ENCODE measurements around the gene QSOX2.

Gene QSOX2

GRCh38 chr9:136293476-136294077 is 48.0 kb upstream of the QSOX2 start:
- peaks cover 2 to 17% of the 10 kb centered on the region in 2 donors for H3K4me1 ChIP-seq (ENCODE audit: control insufficient read depth in 2 of 2, insufficient read depth in 1 of 2, low read depth in 1 of 2, low read length in 2 of 2)

GRCh38 chr9:136292591-136293448 is 47.2 kb upstream of the QSOX2 start:
- Histone ChIP-seq H3K4me2 (ENCODE audit: insufficient read depth, low read length, poor library complexity, severe bottlenecking) (no peak overlapping the region), H3K4me3 (ENCODE audit: low read length in 2 of 2) (peak overlapping the region in 1 of 2 donors; percentile 40), H3K27ac (replicated peaks; ENCODE audit: low read length) (no peak overlapping the region), H2AFZ (ENCODE audit: low read length) (no peak overlapping the region), H3K79me1 (ENCODE audit: low read depth, low read length) (no peaks in the 10 kb centered on the region), H2BK120ac (ENCODE audit: low read depth, low read length) (no peak overlapping the region), H3K27me3 (ENCODE audit: control insufficient read depth in 3 of 3, insufficient read depth in 3 of 3, low read depth in 1 of 3, low read length in 3 of 3) (peaks cover 0 to 47% (median 2%) of the 10 kb centered on the region in 3 experiments), H3K9me3 (replicated peaks in 1 of 2; ENCODE audit: control insufficient read depth in 2 of 2, insufficient read depth in 1 of 2, low read depth in 1 of 2, low read length in 2 of 2) (peaks cover 0 to 16% of the 10 kb centered on the region in 2 donors), H2BK12ac (ENCODE audit: low read length) (peak overlapping the region; percentile 84), H3K36me3 (replicated peaks in 1 of 2; ENCODE audit: control insufficient read depth in 2 of 2, insufficient read depth in 2 of 2, low read length in 2 of 2) (no peaks in the 10 kb centered on the region), H3K9ac (ENCODE audit: low read depth, low read length, poor library complexity) (peak overlapping the region; percentile 44), H3K4me1 (ENCODE audit: control insufficient read depth in 2 of 2, insufficient read depth in 1 of 2, low read depth in 1 of 2, low read length in 2 of 2) (peaks cover 2 to 13% of the 10 kb centered on the region in 2 donors), H2AK5ac (ENCODE audit: low read depth, low read length) (peak overlapping the region; percentile 92), H2BK5ac (ENCODE audit: low read length) (no peak overlapping the region), H4K91ac (ENCODE audit: low read depth, low read length, poor library complexity) (peak overlapping the region; percentile 75), H3K4ac (ENCODE audit: low read length) (no peak overlapping the region), H2BK15ac (ENCODE audit: low read length) (peak overlapping the region; percentile 81), H4K8ac (ENCODE audit: low read depth, low read length) (no peak overlapping the region), H3K18ac (ENCODE audit: low read length) (peak overlapping the region; percentile 59), H3K14ac (ENCODE audit: low read length) (peak overlapping the region; percentile 98), H3K23ac (ENCODE audit: low read depth, low read length, poor library complexity) (peak overlapping the region; percentile 85)
- DNase-seq (ENCODE audit: low spot score) = no peak
- no CpG with 5 or more reads among the region's 34 CpGs for WGBS, 2 donors (ENCODE audit: extremely low coverage in 2 of 2, insufficient read length in 2 of 2, insufficient replicate concordance in 1 of 2)

More at GRCh38 chr9:136293476-136294077, 48.0 kb upstream of the QSOX2 start:
- Histone ChIP-seq H3K9ac (ENCODE audit: low read depth, low read length, poor library complexity) (peak overlapping the region; percentile 13), H4K8ac (ENCODE audit: low read depth, low read length) (no peak overlapping the region), H2BK15ac (ENCODE audit: low read length) (no peak overlapping the region), H2BK12ac (ENCODE audit: low read length) (no peak overlapping the region), H3K9me3 (replicated peaks in 1 of 2; ENCODE audit: control insufficient read depth in 2 of 2, insufficient read depth in 1 of 2, low read depth in 1 of 2, low read length in 2 of 2) (peaks cover 0 to 16% of the 10 kb centered on the region in 2 donors), H3K18ac (ENCODE audit: low read length) (peak overlapping the region; percentile 44), H3K27me3 (ENCODE audit: control insufficient read depth in 3 of 3, insufficient read depth in 3 of 3, low read depth in 1 of 3, low read length in 3 of 3) (peaks cover 0 to 41% (median 2%) of the 10 kb centered on the region in 3 experiments), H4K91ac (ENCODE audit: low read depth, low read length, poor library complexity) (peak overlapping the region; percentile 75), H3K27ac (replicated peaks; ENCODE audit: low read length) (no peak overlapping the region), H2BK120ac (ENCODE audit: low read depth, low read length) (no peak overlapping the region), H2AFZ (ENCODE audit: low read length) (no peak overlapping the region), H3K4me2 (ENCODE audit: insufficient read depth, low read length, poor library complexity, severe bottlenecking) (no peak overlapping the region), H2AK5ac (ENCODE audit: low read depth, low read length) (no peak overlapping the region), H2BK5ac (ENCODE audit: low read length) (no peak overlapping the region), H3K79me1 (ENCODE audit: low read depth, low read length) (no peaks in the 10 kb centered on the region), H3K23ac (ENCODE audit: low read depth, low read length, poor library complexity) (no peak overlapping the region), H3K4me3 (ENCODE audit: low read length in 2 of 2) (peak overlapping the region in 1 of 2 donors; percentile 51), H3K36me3 (replicated peaks in 1 of 2; ENCODE audit: control insufficient read depth in 2 of 2, insufficient read depth in 2 of 2, low read length in 2 of 2) (no peaks in the 10 kb centered on the region), H3K14ac (ENCODE audit: low read length) (peak overlapping the region; percentile 98), H3K4ac (ENCODE audit: low read length) (no peak overlapping the region)
- no peak for DNase-seq (ENCODE audit: low spot score)
- WGBS, 2 donors (ENCODE audit: extremely low coverage in 2 of 2, insufficient read length in 2 of 2, insufficient replicate concordance in 1 of 2) = 100% methylated on average over 3 to 5 of the region's 14 CpGs

- Histone ChIP-seq H3K27ac (replicated peaks; ENCODE audit: low read length) (no peak overlapping the region), H4K8ac (ENCODE audit: low read depth, low read length) (no peak overlapping the region), H2BK15ac (ENCODE audit: low read length) (peak overlapping the region; percentile 81), H3K36me3 (replicated peaks in 1 of 2; ENCODE audit: control insufficient read depth in 2 of 2, insufficient read depth in 2 of 2, low read length in 2 of 2) (no peaks in the 10 kb centered on the region), H2BK120ac (ENCODE audit: low read depth, low read length) (no peak overlapping the region), H3K14ac (ENCODE audit: low read length) (peak overlapping the region; percentile 42), H3K4me1 (ENCODE audit: control insufficient read depth in 2 of 2, insufficient read depth in 1 of 2, low read depth in 1 of 2, low read length in 2 of 2) (peaks cover 2 to 7% of the 10 kb centered on the region in 2 donors), H3K4me3 (ENCODE audit: low read length in 2 of 2) (no peak overlapping the region), H3K27me3 (ENCODE audit: control insufficient read depth in 3 of 3, insufficient read depth in 3 of 3, low read depth in 1 of 3, low read length in 3 of 3) (peaks cover 0 to 52% (median 2%) of the 10 kb centered on the region in 3 experiments), H3K9me3 (replicated peaks in 1 of 2; ENCODE audit: control insufficient read depth in 2 of 2, insufficient read depth in 1 of 2, low read depth in 1 of 2, low read length in 2 of 2) (peaks cover 0 to 16% of the 10 kb centered on the region in 2 donors), H3K79me1 (ENCODE audit: low read depth, low read length) (no peaks in the 10 kb centered on the region), H2BK12ac (ENCODE audit: low read length) (no peak overlapping the region), H2BK5ac (ENCODE audit: low read length) (no peak overlapping the region), H2AFZ (ENCODE audit: low read length) (no peak overlapping the region), H2AK5ac (ENCODE audit: low read depth, low read length) (peak overlapping the region; percentile 92), H4K91ac (ENCODE audit: low read depth, low read length, poor library complexity) (no peak overlapping the region), H3K23ac (ENCODE audit: low read depth, low read length, poor library complexity) (peak overlapping the region; percentile 85), H3K4ac (ENCODE audit: low read length) (no peak overlapping the region), H3K18ac (ENCODE audit: low read length) (peak overlapping the region; percentile 59), H3K4me2 (ENCODE audit: insufficient read depth, low read length, poor library complexity, severe bottlenecking) (no peak overlapping the region), H3K9ac (ENCODE audit: low read depth, low read length, poor library complexity) (no peak overlapping the region)
- no CpG with 5 or more reads among the region's 19 CpGs for WGBS, 2 donors (ENCODE audit: extremely low coverage in 2 of 2, insufficient read length in 2 of 2, insufficient replicate concordance in 1 of 2)
- no peak for DNase-seq (ENCODE audit: low spot score)
Measured at GRCh38 chr9:136292026-136292538, 46.5 kb upstream of the QSOX2 start.

All from neuronal stem cell (in vitro differentiated cells).